ENCODE measurements around the gene PRAMEF17.
"Not testable (repeated sequence)": the region's sequence is repeated elsewhere in the genome, so short reads cannot be mapped to it uniquely, and the experiment has no call there.

Gene PRAMEF17

GRCh38 chr1:13389332-13389731 is at the start of gene PRAMEF17:
Gene PRAMEF17, plus strand, starts transcription at chr1:13389632. Its CDS starts 26 bp downstream, at chr1:13389658.
- not testable (repeated sequence) for DNase-seq; H4K20me1 ChIP-seq (ENCODE audit: insufficient read depth, low read length); H3K4me3 ChIP-seq (ENCODE audit: low read depth in 1 of 2, low read length in 2 of 2); H3K9me3 ChIP-seq (ENCODE audit: insufficient read depth, low read length, severe bottlenecking); H3K4me2 ChIP-seq (ENCODE audit: insufficient read depth, low read length); H3K9ac ChIP-seq (ENCODE audit: low read depth, low read length); H3K27ac ChIP-seq (ENCODE audit: low read length); H3K4me1 ChIP-seq (ENCODE audit: insufficient read depth, low read length); H2AFZ ChIP-seq (ENCODE audit: low read depth, low read length); H3K79me2 ChIP-seq (ENCODE audit: insufficient read depth, low read length); ATAC-seq (ENCODE audit: insufficient read depth, low read depth); H3K36me3 ChIP-seq (ENCODE audit: insufficient read depth, low read length); H3K27me3 ChIP-seq (ENCODE audit: insufficient read depth, low read length, poor library complexity)

- not testable (repeated sequence) for H3K27me3 ChIP-seq (ENCODE audit: insufficient read depth, low read length, poor library complexity); H3K36me3 ChIP-seq (ENCODE audit: insufficient read depth, low read length); H2AFZ ChIP-seq (ENCODE audit: low read depth, low read length); H3K9ac ChIP-seq (ENCODE audit: low read depth, low read length); H4K20me1 ChIP-seq (ENCODE audit: insufficient read depth, low read length); H3K9me3 ChIP-seq (ENCODE audit: insufficient read depth, low read length, severe bottlenecking); H3K79me2 ChIP-seq (ENCODE audit: insufficient read depth, low read length); H3K4me2 ChIP-seq (ENCODE audit: insufficient read depth, low read length); H3K4me3 ChIP-seq (ENCODE audit: low read depth in 1 of 2, low read length in 2 of 2); ATAC-seq (ENCODE audit: insufficient read depth, low read depth); DNase-seq; H3K27ac ChIP-seq (ENCODE audit: low read length); H3K4me1 ChIP-seq (ENCODE audit: insufficient read depth, low read length)
These were observed 46.9 kb upstream of the PRAMEF17 start for GRCh38 chr1:13342496-13342895.

- H3K36me3 ChIP-seq (ENCODE audit: insufficient read depth, low read length); H3K4me3 ChIP-seq (ENCODE audit: low read depth in 1 of 2, low read length in 2 of 2); H3K4me2 ChIP-seq (ENCODE audit: insufficient read depth, low read length); H4K20me1 ChIP-seq (ENCODE audit: insufficient read depth, low read length); H3K27ac ChIP-seq (ENCODE audit: low read length); H3K27me3 ChIP-seq (ENCODE audit: insufficient read depth, low read length, poor library complexity); ATAC-seq (ENCODE audit: insufficient read depth, low read depth); H3K9ac ChIP-seq (ENCODE audit: low read depth, low read length); H3K9me3 ChIP-seq (ENCODE audit: insufficient read depth, low read length, severe bottlenecking); H3K4me1 ChIP-seq (ENCODE audit: insufficient read depth, low read length); H3K79me2 ChIP-seq (ENCODE audit: insufficient read depth, low read length); H2AFZ ChIP-seq (ENCODE audit: low read depth, low read length); DNase-seq: not testable (repeated sequence)
These were observed 42.4 kb upstream of the PRAMEF17 start, which contains the start of gene PRAMEF14 for GRCh38 chr1:13347034-13347433. Gene PRAMEF14, minus strand, starts transcription at chr1:13347134. Its CDS starts 1,820 bp downstream, at chr1:13345314.

GRCh38 chr1:13353476-13353875 is 36.0 kb upstream of the PRAMEF17 start:
- peak; percentile 16 for DNase-seq
- not testable (repeated sequence) for H3K4me1 ChIP-seq (ENCODE audit: insufficient read depth, low read length); H3K27ac ChIP-seq (ENCODE audit: low read length); H3K9me3 ChIP-seq (ENCODE audit: insufficient read depth, low read length, severe bottlenecking); H3K4me2 ChIP-seq (ENCODE audit: insufficient read depth, low read length); H3K9ac ChIP-seq (ENCODE audit: low read depth, low read length); H2AFZ ChIP-seq (ENCODE audit: low read depth, low read length); H3K4me3 ChIP-seq (ENCODE audit: low read depth in 1 of 2, low read length in 2 of 2); H4K20me1 ChIP-seq (ENCODE audit: insufficient read depth, low read length); H3K27me3 ChIP-seq (ENCODE audit: insufficient read depth, low read length, poor library complexity); H3K79me2 ChIP-seq (ENCODE audit: insufficient read depth, low read length); ATAC-seq (ENCODE audit: insufficient read depth, low read depth); H3K36me3 ChIP-seq (ENCODE audit: insufficient read depth, low read length)

- not testable (repeated sequence) for DNase-seq; H3K4me2 ChIP-seq (ENCODE audit: insufficient read depth, low read length); H3K27me3 ChIP-seq (ENCODE audit: insufficient read depth, low read length, poor library complexity); H3K9ac ChIP-seq (ENCODE audit: low read depth, low read length); ATAC-seq (ENCODE audit: insufficient read depth, low read depth); H3K36me3 ChIP-seq (ENCODE audit: insufficient read depth, low read length); H2AFZ ChIP-seq (ENCODE audit: low read depth, low read length); H3K4me3 ChIP-seq (ENCODE audit: low read depth in 1 of 2, low read length in 2 of 2); H3K4me1 ChIP-seq (ENCODE audit: insufficient read depth, low read length); H3K79me2 ChIP-seq (ENCODE audit: insufficient read depth, low read length); H3K9me3 ChIP-seq (ENCODE audit: insufficient read depth, low read length, severe bottlenecking); H3K27ac ChIP-seq (ENCODE audit: low read length); H4K20me1 ChIP-seq (ENCODE audit: insufficient read depth, low read length)
- TF ChIP-seq CTCF (IDR thresholded peaks at IDR 0.05; ENCODE audit: borderline replicate concordance, extremely low read depth, low read length, poor library complexity, severe bottlenecking): peak; percentile 6
These were observed 35.0 kb upstream of the PRAMEF17 start for GRCh38 chr1:13354475-13354874.

Measured in DND-41 (cell line).